Measurements from ENCODE around the gene ADM.

ADM gene

DNA sequence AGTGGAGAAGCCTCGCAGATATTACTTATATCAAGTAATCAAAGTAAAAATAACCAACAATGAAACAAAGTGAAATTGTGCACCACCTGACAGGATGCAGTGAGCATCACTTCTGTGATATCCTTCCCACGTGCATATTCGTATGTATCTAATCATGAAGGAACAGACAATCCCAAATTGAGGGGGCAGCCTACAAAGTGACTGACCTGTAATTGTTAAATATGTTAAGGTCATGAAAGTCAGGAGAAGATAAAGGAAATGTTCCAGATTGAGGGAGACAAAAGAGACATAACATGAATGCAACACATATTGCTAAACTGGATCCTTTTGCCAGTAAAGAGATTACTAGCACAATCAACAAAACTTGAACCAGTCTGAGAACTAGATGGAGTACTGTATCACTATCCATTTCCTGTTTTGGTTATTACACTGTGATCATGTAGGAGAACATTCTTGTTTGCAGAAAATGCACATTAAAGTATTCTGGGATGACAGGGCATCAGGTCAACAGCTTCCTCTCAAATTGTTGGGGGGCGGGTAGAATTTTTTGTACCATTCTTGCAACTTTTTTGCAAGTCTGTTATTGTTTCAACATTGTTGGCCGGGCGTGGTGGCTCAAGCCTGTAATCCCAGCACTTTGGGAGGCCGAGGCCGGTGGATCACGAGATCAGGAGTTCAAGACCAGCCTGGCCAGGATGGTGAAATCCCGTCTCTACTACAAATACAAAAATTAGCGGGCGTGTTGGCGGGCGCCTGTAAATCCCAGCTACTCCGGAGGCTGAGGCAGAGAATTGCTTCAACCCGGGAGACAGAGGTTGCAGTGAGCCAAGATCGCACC, 12.9 kb upstream of the ADM start:
- DNase-seq: no peak

DNA sequence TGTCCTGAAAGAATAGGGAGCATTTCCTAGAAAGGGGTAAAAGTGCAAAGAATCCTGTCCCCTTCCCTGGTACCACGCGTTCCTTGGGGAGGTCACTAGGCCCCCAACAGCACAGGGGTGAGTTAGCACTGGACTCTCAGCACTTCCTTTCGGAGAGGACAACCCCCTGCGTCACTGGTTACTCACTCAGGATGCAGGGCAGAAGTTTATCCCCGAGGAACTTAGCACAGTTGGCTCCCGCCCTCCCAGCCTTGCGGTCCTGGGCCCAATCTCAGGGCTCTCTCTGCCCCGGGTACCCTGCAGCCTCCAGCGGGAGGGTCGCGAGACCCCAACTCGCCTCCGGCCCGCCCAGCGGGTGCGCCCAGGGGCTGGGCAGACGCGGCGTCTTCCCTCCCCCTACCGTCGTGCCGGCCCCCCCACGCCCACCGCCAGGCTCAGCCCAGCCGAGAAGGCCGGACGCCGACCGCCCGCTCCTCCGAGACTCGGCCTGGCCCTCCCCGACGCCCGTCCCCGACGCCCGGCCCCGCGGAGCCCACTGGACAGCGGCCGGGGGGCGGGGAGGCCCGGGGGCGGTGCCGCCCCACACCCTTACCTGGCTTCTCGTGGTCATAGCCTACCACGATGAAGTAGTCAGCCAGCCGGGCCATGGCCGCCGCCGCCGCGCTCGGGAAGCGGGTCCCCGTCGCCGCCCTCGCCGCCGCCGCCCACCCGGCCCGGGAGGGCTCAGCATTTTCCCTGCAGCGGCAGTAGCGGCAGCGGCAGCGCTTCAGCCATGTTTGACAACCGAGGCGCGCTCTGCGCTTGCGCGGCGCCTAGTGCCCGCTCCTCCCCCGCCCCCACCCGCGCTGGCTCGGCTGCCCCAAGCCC, 11.2 kb upstream of the ADM start, which contains the start of gene SBF2:
Gene SBF2 (minus strand): TSS at position 797 of the 867 bp plus-strand sequence. CDS start 150 bp downstream, at position 647.
- DNase-seq: no peak

DNA sequence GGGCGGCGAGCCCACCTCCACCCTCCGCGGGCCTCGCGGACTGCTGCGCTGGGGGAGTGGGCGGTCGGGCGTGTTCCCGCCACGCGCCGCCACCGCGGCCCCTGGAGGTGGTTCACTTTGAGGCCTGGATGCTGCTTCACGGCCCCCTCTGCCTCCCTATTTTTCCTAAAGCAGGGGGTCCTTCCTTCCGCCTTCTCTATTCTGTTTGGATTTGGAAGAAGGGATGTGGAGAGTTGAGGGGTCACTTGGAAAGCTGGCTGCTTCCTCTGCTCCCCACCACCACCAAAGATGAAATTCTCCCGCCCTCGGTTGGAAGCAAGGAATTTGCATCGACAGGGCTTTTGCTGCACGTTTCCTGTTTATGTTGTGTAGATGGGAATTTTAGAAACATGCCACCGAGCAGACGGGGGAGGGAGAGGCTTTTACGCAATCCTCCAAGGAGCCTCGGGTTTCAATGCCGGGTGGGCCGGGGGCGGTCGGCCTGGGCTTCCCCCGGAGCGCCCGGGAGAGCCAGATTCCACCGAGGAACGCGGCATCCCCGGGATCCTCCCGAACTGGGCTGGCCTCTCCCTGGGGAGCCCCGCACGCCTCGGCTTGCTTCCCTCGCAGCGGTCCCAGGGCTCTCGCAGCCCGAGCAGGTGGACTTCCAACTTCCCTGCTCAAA, 10.5 kb upstream of the ADM start:
- DNase-seq: no peak

GRCh38 chr11:10295064-10295901, 9.6 kb upstream of the ADM start:
- no peak for DNase-seq

DNA sequence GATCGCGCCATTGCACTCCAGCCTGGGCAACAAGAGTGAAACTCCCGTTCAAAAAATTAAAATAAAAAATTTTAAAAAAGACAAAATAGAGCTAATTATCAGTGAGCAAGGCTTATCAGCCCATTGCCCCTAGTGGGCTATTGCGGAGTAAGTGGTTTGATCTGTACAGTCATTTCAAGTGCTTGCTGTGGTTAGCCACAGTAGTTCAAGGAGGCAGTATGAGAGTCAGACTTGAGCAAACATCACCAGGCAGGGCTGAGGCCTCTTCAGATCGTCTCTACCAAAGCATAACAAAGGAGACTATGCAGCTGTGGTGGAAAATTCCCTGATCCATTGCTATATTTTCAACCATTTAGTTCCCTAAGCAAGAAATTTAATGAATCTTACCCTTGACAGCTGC, 6.5 kb upstream of the ADM start:
- DNase-seq: no peak

DNA sequence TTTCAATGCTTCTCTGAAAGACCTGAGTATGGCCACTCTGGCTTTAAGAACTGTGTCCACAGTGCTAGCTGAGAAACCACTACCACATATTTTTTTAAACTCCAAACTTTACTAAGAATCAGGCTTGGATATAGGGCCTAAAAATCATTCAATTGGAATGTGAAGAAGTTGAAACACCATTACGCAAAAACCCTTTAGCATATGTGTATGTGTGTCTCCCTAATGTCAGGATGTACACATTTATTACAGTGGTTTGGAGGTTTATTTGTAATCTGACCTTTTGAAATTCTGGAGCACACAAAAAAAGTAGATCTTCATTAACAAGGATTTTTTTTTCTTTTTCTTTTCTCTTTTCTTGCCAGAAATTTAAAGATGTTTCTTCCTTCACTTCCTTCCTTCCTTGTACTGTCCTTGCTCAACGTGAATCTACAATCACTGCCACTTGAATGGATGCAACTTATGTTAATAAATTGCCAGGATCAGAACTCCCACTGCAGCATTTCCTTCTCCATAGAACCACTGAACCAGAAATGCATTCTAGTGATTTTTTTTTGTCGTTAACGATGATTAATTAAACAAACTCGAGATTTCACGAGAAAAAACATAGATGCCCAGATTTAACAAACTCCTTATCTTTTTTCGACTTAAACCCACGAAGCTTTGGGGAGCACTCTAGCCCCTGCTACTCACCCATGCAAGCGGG, 3.1 kb upstream of the ADM start:
- no peak for DNase-seq

DNA sequence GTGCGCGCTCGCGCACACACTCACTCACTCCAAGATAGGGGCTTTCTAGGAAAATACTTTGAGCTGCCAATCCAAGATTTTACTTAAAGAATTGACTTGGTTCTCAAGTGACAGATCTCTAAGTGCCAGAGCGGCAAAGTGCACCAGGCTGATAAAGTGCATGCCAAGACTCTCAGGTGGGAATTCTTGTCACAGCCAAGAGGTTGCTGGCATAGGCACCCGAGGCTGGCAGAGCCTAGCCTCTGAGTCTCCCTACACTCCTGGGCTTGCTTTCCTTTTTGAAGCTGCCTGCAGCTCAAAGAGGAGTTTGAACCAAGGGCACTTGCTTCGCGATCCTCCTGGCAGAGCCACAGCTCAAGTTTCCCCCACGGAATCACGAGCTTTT, 2.5 kb upstream of the ADM start:
- DNase-seq: no peak

- DNase-seq: no peak
Measured at GRCh38 chr11:10302744-10303557, 1.9 kb upstream of the ADM start.

GRCh38 chr11:10303558-10304363, 1.1 kb upstream of the ADM start:
- no peak for DNase-seq

DNA sequence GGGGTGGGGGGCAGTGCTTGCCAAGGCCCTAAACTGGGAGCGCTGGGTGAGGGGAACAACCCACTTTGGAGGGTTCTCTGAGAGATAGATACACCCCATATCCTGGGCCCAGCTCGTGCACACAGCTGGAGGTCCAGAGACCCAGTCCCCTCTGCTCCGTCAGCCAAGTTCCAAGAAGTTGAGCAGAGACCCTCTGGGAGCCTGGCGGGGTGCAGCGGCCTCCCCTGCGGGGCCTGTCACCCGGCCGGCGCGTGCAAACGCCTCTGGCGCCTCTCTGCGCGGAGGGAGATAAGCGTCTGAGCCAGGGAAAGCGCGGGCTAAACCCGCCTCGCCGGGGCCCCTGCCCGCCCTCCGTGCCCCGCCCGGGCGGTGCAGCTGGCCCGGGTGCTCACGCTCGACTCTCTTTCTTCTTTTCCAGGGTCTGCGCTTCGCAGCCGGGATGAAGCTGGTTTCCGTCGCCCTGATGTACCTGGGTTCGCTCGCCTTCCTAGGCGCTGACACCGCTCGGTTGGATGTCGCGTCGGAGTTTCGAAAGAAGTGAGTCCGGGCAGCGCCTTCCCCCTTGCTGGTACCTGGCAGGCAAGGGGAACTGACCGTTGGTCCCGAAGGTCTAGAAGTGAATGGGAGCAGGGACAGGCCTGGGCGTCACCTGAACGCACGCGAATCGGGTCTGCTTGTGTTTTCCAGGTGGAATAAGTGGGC, 540 bp downstream of the ADM start:
- DNase-seq: no peak

GRCh38 chr11:10305964-10306918, 1.4 kb downstream of the ADM start:
- no peak for DNase-seq

GRCh38 chr11:10307022-10307399, 2.1 kb downstream of the ADM start:
- DNase-seq: no peak

- DNase-seq: no peak
Measured at GRCh38 chr11:10307400-10308200, 2.7 kb downstream of the ADM start.

- no peak for DNase-seq
Measured at GRCh38 chr11:10308201-10308954, 3.5 kb downstream of the ADM start.

DNA sequence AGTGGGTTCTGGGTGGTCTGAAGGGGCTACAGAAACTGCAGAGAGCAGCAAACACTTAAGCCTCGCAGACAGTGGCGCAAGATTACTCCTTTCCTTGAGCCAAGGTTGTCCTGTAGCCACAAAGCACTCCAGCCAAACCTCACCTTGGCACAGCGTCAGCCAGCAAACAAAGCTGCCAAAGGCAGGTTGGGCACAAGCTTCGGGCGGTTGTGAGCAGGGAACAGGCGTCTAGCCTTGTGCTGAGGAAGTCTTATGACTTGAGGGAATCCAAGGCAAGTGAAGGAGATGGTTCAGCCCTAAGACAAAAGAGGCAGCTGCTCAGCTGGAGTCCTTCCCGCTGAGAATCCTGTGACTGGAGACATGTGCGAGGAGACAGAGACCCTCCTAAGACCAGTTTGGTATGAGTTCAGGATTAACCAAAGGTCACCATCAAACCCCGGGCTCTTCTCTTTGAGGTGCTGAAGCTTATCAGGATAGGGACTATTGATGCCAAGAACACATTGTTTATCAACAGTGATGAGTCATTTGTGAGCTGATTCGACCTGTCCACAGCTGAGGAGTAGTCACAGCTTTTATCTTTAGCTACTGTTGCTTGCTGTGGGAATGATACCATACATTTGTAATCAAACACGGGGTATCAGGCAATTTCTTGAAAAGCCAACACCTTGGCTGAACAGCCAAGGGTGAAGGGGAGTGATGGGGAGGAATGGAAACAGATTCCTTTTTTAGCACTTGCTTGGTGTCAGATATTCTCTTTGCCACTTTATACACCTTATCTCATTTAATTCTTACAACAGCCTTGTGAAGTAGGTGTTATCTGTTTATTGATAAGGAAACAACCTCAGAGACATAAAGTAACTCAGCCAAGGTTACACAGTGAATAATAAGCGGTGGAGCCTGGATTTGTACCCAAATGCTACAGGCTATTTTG, 4.6 kb downstream of the ADM start:
- DNase-seq: no peak

All from NCI-H2107 (cell line).